GM18873 (cell line): ENCODE data around the gene CDK10.

Source experiments
- ATAC-seq: cut with Tn5 transposase; IDR thresholded peaks from one replicate; pipeline ENCODE4 v1.9.1; 2021; ENCODE audit warnings: mild to moderate bottlenecking, moderate library complexity, moderate number of reproducible peaks; ENCODE audit not compliant: unreplicated experiment, low FRiP score

CDK10 gene

DNA sequence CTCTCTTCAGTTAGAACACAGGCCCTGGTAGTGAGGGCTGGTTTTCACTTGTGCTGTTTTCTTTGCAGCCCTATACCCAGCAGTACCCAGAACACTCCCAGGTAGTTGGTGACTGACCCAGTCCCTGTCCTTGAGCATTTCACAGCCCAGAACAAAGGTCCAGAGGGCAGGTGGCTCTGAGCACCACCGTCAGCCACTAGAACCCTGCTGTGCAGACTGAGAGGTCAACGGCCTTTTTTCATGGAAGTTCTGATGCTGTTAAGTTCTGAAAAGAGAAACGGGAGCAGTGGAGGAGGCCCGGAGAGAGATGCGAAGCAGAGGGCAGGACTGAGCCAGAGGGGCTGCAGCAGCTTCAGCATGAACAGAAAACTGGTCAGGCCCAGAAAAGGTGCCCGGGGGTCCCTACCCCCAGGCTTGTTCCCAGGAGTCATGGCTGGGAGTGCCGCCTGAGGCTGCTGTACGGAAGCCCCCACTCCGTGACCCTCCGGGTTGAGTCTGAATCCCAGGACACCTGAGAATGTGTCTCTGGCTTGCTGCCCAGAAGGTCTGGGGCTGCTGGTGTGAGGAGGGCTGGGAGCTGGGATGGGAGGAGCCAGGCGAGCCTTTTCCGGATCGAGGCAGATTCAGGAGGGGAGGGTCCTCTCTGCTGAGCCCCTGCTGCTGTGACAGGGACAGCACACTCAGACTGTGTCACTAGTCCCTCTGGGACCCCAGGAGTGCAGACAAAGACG is 43.5 kb downstream of the CDK10 start:
- ATAC-seq, result no peak

- no peak for ATAC-seq
Observed at GRCh38 chr16:89730610-89731234, 44.2 kb downstream of the CDK10 start.

- no peak for ATAC-seq
Observed at GRCh38 chr16:89732142-89732917, 45.8 kb downstream of the CDK10 start.

DNA sequence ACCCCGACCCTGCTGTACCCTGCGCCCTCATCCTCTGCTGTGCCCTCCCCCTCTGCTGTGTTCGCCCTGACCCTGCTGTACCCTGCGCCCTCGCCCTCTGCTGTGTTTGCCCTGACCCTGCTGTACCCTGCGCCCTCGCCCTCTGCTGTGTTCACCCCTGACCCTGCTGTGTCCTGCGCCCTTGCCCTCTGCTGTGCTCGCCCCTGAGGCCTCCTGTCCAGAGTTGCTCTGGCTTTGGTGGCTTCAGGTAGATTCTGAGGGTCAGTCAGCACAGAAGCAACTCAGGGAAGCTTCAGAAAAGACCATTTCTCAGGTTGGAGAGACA is 46.4 kb downstream of the CDK10 start:
- no peak for ATAC-seq

GRCh38 chr16:89733322-89733721 is 46.8 kb downstream of the CDK10 start:
- ATAC-seq, result no peak

GRCh38 chr16:89733792-89734191 is 47.3 kb downstream of the CDK10 start:
- ATAC-seq, result no peak

GRCh38 chr16:89736554-89736953 is 50.1 kb downstream of the CDK10 start:
- no peak for ATAC-seq

DNA sequence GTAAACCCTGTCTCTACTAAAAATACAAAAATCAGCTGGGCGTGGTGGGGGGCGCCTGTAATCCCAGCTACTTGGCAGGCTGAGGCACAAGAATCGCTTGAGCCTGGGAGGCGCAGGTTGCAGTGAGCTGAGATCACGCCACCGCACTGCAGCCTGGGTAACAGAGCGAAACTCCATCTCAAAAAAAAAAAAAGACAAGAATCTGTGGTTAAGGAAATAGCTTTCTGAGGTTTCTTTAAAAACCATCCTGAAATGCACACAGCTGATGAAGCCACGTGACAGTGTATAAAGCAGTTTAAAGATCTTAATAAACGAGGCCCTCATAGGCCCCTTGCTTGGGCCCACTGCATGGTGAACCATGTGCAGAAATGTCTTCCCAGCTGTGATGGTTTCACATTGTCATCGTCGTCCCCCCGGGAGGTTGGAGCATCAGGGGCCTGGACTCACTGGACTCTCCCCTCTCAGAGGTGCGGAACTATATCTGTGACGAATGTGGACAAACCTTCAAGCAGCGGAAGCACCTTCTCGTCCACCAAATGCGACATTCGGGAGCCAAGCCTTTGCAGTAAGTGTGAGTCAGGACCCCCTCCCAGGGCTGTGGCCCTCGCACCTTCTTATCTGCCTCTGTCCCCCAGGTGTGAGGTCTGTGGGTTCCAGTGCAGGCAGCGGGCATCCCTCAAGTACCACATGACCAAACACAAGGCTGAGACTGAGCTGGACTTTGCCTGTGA is 51.0 kb downstream of the CDK10 start:
- no peak for ATAC-seq

- no peak for ATAC-seq
Observed at GRCh38 chr16:89738072-89738377, 51.5 kb downstream of the CDK10 start.

DNA sequence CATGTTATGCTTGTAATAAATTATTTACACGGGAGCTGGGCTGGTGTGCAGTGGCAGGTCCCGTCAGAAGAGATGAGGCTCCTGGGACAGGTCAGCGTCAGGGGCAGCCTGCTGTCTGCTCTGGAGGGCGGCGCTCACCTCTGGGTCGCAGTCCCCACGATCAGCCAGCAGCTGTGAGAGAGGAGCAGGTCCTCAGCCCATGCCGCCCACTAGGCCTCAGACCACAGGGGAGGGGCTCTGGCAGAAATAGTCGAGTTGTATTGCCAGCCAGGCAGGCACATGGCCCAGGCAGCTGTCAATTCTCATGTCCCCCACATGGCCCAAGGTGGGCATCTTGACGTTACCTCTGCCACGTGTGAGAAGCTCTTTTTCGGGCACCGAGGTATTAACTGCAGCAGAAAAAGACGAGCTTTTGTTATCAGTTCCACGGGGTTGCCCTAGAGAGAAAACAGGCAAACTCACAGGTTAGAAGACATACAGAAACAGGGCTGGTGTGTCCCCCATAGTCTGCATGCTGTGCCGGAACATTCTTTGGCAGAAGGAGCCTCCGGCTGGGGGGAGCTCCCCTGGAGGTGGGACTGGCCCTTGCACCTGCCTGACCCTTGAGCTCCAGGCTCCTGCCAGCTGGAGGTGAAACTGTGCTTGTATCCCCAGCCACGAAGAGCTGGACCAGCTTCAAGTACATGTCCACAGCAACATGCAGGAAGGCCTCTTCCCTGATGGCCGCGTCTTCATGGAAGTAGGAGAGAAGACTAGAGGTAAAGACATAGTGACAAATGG is 52.2 kb downstream of the CDK10 start:
- no peak for ATAC-seq

GRCh38 chr16:89739383-89739782 is 52.9 kb downstream of the CDK10 start:
- no peak for ATAC-seq

DNA sequence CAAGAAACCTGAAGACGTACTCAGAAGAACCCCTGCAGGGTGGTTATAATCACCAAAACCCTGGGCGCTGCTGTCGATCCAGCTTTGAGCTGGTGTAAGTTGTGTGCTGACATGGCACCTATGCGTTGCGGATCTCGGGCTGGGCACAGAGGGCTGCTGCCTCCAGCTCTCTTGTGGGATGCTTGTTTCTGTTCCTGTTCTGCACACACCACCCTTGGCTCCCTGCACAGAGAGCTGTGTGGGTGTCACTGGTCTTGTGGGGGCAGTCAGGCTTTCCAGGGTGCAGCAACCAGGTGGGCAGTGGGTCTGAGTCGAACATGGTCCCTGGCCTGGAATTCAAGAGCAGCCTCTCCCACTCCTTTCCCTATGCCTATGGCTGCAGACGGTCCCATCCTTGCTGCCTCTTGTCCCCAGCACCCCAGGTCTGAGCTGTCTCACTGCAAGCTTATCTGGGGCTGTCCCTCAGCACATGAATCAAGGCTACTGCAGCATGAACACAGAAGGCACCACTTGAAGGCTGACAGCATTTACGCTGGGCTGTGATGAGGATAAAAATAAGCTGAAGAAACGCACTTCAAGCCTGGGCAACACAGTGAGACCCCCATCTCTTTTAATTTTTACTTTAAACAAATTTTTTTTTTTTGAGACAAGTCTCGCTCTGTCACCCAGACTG is 55.0 kb downstream of the CDK10 start:
- ATAC-seq, result no peak

- no peak for ATAC-seq
Observed at GRCh38 chr16:89742948-89743347, 56.5 kb downstream of the CDK10 start.

GRCh38 chr16:89744813-89745212 is 58.3 kb downstream of the CDK10 start:
- ATAC-seq, result no peak
